ENCODE measurements around the gene RFC5. TPM values are rescaled to one million over a fixed set of nuclear protein-coding genes. Genes with fewer than 3 reads are reported as not detected.

Gene RFC5
- total and polyA plus RNA-seq, 2 of the 4 experiments (the other 2 are of a cell fraction): 14.7 to 20.1 TPM

GRCh38 chr12:118033323-118033722 lies 16.8 kb downstream of the RFC5 start:
- Histone ChIP-seq H4K20me1 (ENCODE audit: insufficient read depth, low read length) (peaks cover 10% of the 10 kb centered on the region; the same call in 1 of the 2 replicates), H2BK120ac (ENCODE audit: low read depth, low read length) (no peak overlapping the region), H4K8ac (ENCODE audit: low read depth in 2 of 2, low read length in 2 of 2) (no peak overlapping the region), H3K56ac (ENCODE audit: extremely low read depth, insufficient read depth, low read length) (no peak overlapping the region), H2BK5ac (ENCODE audit: low read depth, low read length, poor library complexity, severe bottlenecking) (no peak overlapping the region), H3K27me3 (ENCODE audit: control insufficient read depth, insufficient read depth, low read length) (no peaks in the 10 kb centered on the region), H2AFZ (replicated peaks; ENCODE audit: low read length, poor library complexity) (no peak overlapping the region), H3K18ac (ENCODE audit: low read depth, low read length) (no peak overlapping the region), H3K4me2 (ENCODE audit: low read depth, low read length) (no peak overlapping the region), H2BK15ac (ENCODE audit: low read depth, low read length) (no peak overlapping the region), H3K9me3 (ENCODE audit: control insufficient read depth, insufficient read depth, low read length) (no peaks in the 10 kb centered on the region), H4K91ac (ENCODE audit: insufficient read depth, low read depth, low read length) (no peak overlapping the region), H3K4me1 (ENCODE audit: control insufficient read depth, insufficient read depth, low read length) (no peaks in the 10 kb centered on the region), H2AK5ac (ENCODE audit: low read depth, low read length) (no peak overlapping the region), H4K5ac (ENCODE audit: low read depth, low read length) (no peak overlapping the region), H2AK9ac (replicated peaks; ENCODE audit: low read depth, low read length, poor library complexity) (no peak overlapping the region), H3K27ac (ENCODE audit: insufficient read depth, low read length) (no peak overlapping the region), H3K4ac (ENCODE audit: low read depth, low read length) (no peak overlapping the region), H3K79me1 (ENCODE audit: low read depth in 1 of 2, low read length in 2 of 2) (peaks cover 4 to 8% of the 10 kb centered on the region in 2 experiments; a peak in 3 of 4 replicates), H3K14ac (replicated peaks; ENCODE audit: low read depth, low read length) (no peak overlapping the region), H3K23ac (ENCODE audit: low read depth, low read length) (no peak overlapping the region; the same call in 1 of the 2 replicates), H3K36me3 (ENCODE audit: control insufficient read depth, insufficient read depth, low read length) (peaks cover 56% of the 10 kb centered on the region), H3K9me1 (ENCODE audit: insufficient read depth, low read length) (peaks cover 4% of the 10 kb centered on the region; the same call in 1 of the 2 replicates), H3K9ac (ENCODE audit: low read depth, low read length) (no peak overlapping the region), H3K4me3 (ENCODE audit: insufficient read depth, low read depth, low read length) (no peak overlapping the region), H2BK20ac (ENCODE audit: low read depth, low read length) (no peak overlapping the region)
- CTCF ChIA-PET: interaction anchor here (1.0 kb wide), 1 partner anchor 13 kb away, joined by 3 read pairs; no protein-coding TSS in a partner anchor
- dilution Hi-C loops (cut with HindIII; ENCODE audit: low sequenced_read_pairs, unreplicated experiment) (no loop called here), in situ Hi-C loops (cut with MboI; ENCODE audit: low sequenced_read_pairs) (loop anchor here (25.0 kb wide), 1 partner anchor 354 kb away; the partner anchor contains the start of gene SUDS3), intact Hi-C loops (cut with micrococcal nuclease) (no loop called here)
- POLR2A ChIA-PET (ENCODE audit: unreplicated experiment): interaction anchor here (0.6 kb wide), 1 partner anchor 10 kb away, joined by 3 read pairs; no protein-coding TSS in a partner anchor
- WGBS, 2 experiments (ENCODE audit: extremely low coverage in 2 of 2, insufficient read length in 1 of 2): no CpG with 5 or more reads among the region's 5 CpGs
- no peak for DNase-seq
- ATAC-seq (ENCODE audit: low read depth): no peak
- BruUV-seq (replicated peaks): TSS peak; percentile 84
- TF ChIP-seq MXI1 (IDR thresholded peaks at IDR 0.05; ENCODE audit: borderline replicate concordance, low read depth, low read length): no peak
